ENCODE results near the gene MTSS2.
A peak's percentile ranks its signal among the peaks of the same experiment; 100 is the strongest.

MTSS2 gene

DNA sequence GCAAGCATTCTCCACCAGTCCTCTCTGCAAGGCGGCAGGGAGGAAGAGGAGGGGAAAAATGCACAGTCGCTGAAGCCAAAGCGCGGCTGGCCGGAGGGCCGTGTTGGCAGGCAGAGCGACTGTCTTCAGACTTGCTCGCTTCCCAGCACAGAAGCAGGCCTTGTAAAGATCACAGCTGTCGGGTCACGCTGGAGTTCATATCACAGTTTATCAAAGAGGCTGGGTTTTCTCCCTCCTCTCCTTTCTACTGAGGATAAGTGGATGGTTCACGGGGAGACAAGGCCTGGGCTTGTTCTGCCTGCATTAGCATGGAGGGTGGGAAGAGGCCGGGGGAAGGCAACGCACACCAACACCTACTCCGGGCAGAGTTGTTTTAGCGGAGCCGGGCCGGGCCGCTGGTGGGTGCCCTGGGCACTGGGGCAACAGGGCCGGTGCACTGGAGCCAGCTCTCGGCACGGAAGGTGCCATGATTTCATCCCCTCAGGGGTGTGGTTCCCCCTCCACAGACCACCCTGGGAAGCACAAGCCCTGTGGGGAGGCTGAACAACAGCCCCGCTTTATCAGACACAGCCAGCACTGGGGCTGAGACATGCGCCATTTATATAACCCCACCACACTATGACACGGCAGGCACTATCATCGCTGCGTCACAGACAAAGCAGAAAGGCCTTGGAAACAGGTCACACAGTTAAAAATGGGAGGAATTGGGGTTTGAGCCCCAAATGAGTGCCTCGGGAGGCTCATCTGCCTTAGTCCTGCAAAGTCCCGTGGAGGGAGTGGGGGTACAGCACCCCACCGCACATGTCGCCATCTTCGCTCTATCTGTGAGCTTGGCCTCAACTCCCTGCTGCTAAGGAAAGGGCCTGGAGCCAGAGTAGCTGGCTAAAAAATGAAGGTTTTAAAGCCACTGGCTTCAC, 40.3 kb upstream of the MTSS2 start:
- Histone ChIP-seq H2AFZ (ENCODE audit: low read length) (no peak overlapping the region), H2BK15ac (ENCODE audit: low read length) (no peak overlapping the region), H3K4me2 (ENCODE audit: insufficient read depth, low read length, poor library complexity, severe bottlenecking) (no peak overlapping the region), H3K4ac (ENCODE audit: low read length) (no peak overlapping the region), H3K4me3 (ENCODE audit: low read length in 2 of 2) (no peak overlapping the region), H3K18ac (ENCODE audit: low read length) (peak overlapping the region; percentile 63), H3K79me1 (ENCODE audit: low read depth, low read length) (no peaks in the 10 kb centered on the region), H2BK12ac (ENCODE audit: low read length) (no peak overlapping the region), H3K27me3 (ENCODE audit: control insufficient read depth in 3 of 3, insufficient read depth in 3 of 3, low read depth in 1 of 3, low read length in 3 of 3) (no peaks in the 10 kb centered on the region), H3K9me3 (replicated peaks in 1 of 2; ENCODE audit: control insufficient read depth in 2 of 2, insufficient read depth in 1 of 2, low read depth in 1 of 2, low read length in 2 of 2) (no peaks in the 10 kb centered on the region), H3K27ac (replicated peaks; ENCODE audit: low read length) (no peak overlapping the region), H2BK5ac (ENCODE audit: low read length) (no peak overlapping the region), H3K23ac (ENCODE audit: low read depth, low read length, poor library complexity) (no peak overlapping the region), H4K8ac (ENCODE audit: low read depth, low read length) (no peak overlapping the region), H3K9ac (ENCODE audit: low read depth, low read length, poor library complexity) (no peak overlapping the region), H3K14ac (ENCODE audit: low read length) (no peak overlapping the region), H4K91ac (ENCODE audit: low read depth, low read length, poor library complexity) (no peak overlapping the region), H3K36me3 (replicated peaks in 1 of 2; ENCODE audit: control insufficient read depth in 2 of 2, insufficient read depth in 2 of 2, low read length in 2 of 2) (peaks cover 7 to 35% of the 10 kb centered on the region in 2 donors), H2AK5ac (ENCODE audit: low read depth, low read length) (no peak overlapping the region), H3K4me1 (ENCODE audit: control insufficient read depth in 2 of 2, insufficient read depth in 1 of 2, low read depth in 1 of 2, low read length in 2 of 2) (peaks cover 16 to 18% of the 10 kb centered on the region in 2 donors), H2BK120ac (ENCODE audit: low read depth, low read length) (no peak overlapping the region)
- no peak for DNase-seq (ENCODE audit: low spot score)
- WGBS, 2 donors (ENCODE audit: extremely low coverage in 2 of 2, insufficient read length in 2 of 2, insufficient replicate concordance in 1 of 2) = no CpG with 5 or more reads among the region's 31 CpGs

DNA sequence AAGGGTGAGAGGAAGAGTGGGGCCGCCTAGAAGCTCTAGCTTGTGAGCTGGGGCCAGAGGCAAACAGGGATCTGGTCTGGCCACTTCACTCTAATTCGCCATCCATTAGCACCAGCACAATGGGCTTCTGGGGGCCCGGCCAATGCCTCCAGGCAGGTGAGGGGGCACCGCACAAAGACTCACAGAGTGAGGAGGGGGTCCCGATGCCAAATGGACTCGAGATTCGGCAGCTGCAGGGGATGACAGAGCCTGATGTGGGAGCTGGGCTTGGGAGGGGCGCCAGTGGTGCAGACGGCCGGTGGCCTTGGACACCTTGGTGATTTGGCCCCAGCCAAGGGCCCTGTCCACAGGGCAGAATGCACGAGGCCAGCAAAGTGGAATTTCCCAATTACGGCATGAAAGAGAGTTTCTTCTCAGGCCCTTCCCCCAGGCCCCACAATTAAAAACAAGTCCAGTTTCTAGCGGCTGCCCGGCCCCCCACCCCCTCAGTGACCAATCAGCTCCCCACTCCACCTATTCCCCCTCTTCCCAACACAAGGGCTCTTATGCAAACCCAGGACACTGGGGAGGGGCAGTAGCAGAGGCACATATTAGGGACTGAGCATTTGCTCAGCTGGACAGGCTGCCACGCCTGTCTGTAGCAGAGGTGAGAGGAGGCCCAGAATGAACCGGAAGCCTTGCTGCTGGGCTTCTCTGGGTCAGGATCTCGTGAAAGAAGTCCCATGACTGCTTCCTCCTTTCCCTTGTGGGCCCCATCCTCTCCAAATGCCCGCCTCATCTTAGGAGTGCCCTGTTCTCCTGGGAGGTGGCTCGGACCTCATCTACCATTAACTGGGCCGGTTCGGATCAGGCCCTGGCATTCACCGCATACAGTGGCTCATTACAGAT, 39.4 kb upstream of the MTSS2 start:
- H3K27ac ChIP-seq (replicated peaks; ENCODE audit: low read length) = no peak overlapping the region

DNA sequence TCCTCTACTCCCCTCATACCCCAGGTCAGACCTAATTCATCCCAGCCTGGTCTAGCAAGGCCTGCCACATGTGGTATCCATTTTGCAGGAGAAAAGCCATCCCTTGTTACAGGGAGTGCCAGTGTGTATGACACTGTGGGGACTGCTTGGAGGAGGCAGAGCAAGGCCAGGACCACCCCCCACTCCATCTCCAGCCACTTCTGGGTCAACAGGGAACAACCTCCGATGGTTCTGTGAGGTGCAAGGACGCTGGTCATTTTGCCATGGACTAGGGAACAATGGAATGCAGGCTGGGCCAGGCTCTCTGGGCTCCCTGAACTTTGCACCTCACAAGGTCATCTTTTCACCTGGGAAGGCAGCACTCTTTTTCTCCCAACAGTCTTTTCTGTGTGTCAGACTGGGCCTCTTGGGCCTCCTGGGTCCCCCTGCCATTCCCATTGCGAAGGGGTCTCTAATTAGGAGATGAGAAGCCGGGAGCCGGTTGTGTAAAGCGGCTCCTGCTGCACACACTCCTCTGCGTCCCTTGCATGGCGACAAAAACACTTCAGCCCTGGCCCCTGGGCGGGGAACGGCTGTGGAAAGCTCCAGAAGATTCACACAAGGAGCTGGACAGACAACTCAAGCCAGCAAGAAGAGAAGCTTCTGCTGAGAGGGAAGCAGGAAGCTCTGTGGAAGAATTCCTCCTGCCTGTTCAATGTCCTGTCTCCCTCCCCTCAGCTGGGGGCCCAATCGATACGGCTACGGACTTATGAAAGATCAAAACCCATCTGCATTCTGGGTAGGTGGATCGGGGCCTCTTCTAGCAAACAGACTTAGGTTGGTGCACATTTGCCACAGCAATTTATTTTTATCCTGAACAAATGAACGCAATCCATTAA, 38.5 kb upstream of the MTSS2 start:
- no CpG with 5 or more reads among the region's 15 CpGs for WGBS, 2 donors (ENCODE audit: extremely low coverage in 2 of 2, insufficient read length in 2 of 2, insufficient replicate concordance in 1 of 2)
- Histone ChIP-seq H3K4ac (ENCODE audit: low read length) (no peak overlapping the region), H2AFZ (ENCODE audit: low read length) (no peak overlapping the region), H3K9ac (ENCODE audit: low read depth, low read length, poor library complexity) (no peak overlapping the region), H2BK12ac (ENCODE audit: low read length) (no peak overlapping the region), H3K27ac (replicated peaks; ENCODE audit: low read length) (no peak overlapping the region), H2BK15ac (ENCODE audit: low read length) (peak overlapping the region; percentile 45), H3K4me3 (ENCODE audit: low read length in 2 of 2) (no peak overlapping the region), H3K9me3 (replicated peaks in 1 of 2; ENCODE audit: control insufficient read depth in 2 of 2, insufficient read depth in 1 of 2, low read depth in 1 of 2, low read length in 2 of 2) (peaks cover 5 to 6% of the 10 kb centered on the region in 2 donors), H3K36me3 (replicated peaks in 1 of 2; ENCODE audit: control insufficient read depth in 2 of 2, insufficient read depth in 2 of 2, low read length in 2 of 2) (peaks cover 13 to 44% of the 10 kb centered on the region in 2 donors), H2BK120ac (ENCODE audit: low read depth, low read length) (peak overlapping the region; percentile 6), H2BK5ac (ENCODE audit: low read length) (peak overlapping the region; percentile 54), H3K79me1 (ENCODE audit: low read depth, low read length) (no peaks in the 10 kb centered on the region), H3K23ac (ENCODE audit: low read depth, low read length, poor library complexity) (no peak overlapping the region), H3K4me1 (ENCODE audit: control insufficient read depth in 2 of 2, insufficient read depth in 1 of 2, low read depth in 1 of 2, low read length in 2 of 2) (peaks cover 8 to 10% of the 10 kb centered on the region in 2 donors), H3K27me3 (ENCODE audit: control insufficient read depth in 3 of 3, insufficient read depth in 3 of 3, low read depth in 1 of 3, low read length in 3 of 3) (no peaks in the 10 kb centered on the region), H4K91ac (ENCODE audit: low read depth, low read length, poor library complexity) (no peak overlapping the region), H2AK5ac (ENCODE audit: low read depth, low read length) (peak overlapping the region; percentile 37), H3K18ac (ENCODE audit: low read length) (peak overlapping the region; percentile 46), H4K8ac (ENCODE audit: low read depth, low read length) (no peak overlapping the region), H3K4me2 (ENCODE audit: insufficient read depth, low read length, poor library complexity, severe bottlenecking) (no peak overlapping the region), H3K14ac (ENCODE audit: low read length) (no peak overlapping the region)
- no peak for DNase-seq (ENCODE audit: low spot score)

More for the DNA sequence above, 39.4 kb upstream of the MTSS2 start:
- H3K4me2 ChIP-seq (ENCODE audit: insufficient read depth, low read length, poor library complexity, severe bottlenecking) = no peak overlapping the region
- H3K18ac ChIP-seq (ENCODE audit: low read length) = peak overlapping the region; percentile 84
- WGBS, 2 donors (ENCODE audit: extremely low coverage in 2 of 2, insufficient read length in 2 of 2, insufficient replicate concordance in 1 of 2) = no CpG with 5 or more reads among the region's 22 CpGs
- H4K91ac ChIP-seq (ENCODE audit: low read depth, low read length, poor library complexity) = no peak overlapping the region
- no peak for DNase-seq (ENCODE audit: low spot score)
- no peak overlapping the region for H2AFZ ChIP-seq (ENCODE audit: low read length)
- peaks cover 9 to 35% of the 10 kb centered on the region in 2 donors for H3K36me3 ChIP-seq (replicated peaks in 1 of 2; ENCODE audit: control insufficient read depth in 2 of 2, insufficient read depth in 2 of 2, low read length in 2 of 2)
- H3K4me1 ChIP-seq (ENCODE audit: control insufficient read depth in 2 of 2, insufficient read depth in 1 of 2, low read depth in 1 of 2, low read length in 2 of 2) = peaks cover 14 to 16% of the 10 kb centered on the region in 2 donors
- H3K9me3 ChIP-seq (replicated peaks in 1 of 2; ENCODE audit: control insufficient read depth in 2 of 2, insufficient read depth in 1 of 2, low read depth in 1 of 2, low read length in 2 of 2) = peaks cover 0 to 1% of the 10 kb centered on the region in 2 donors
- no peak overlapping the region for H3K4ac ChIP-seq (ENCODE audit: low read length)
- no peak overlapping the region for H4K8ac ChIP-seq (ENCODE audit: low read depth, low read length)
- peak overlapping the region; percentile 37 for H2AK5ac ChIP-seq (ENCODE audit: low read depth, low read length)
- H3K27me3 ChIP-seq (ENCODE audit: control insufficient read depth in 3 of 3, insufficient read depth in 3 of 3, low read depth in 1 of 3, low read length in 3 of 3) = no peaks in the 10 kb centered on the region
- H2BK15ac ChIP-seq (ENCODE audit: low read length) = peak overlapping the region; percentile 45
- H3K9ac ChIP-seq (ENCODE audit: low read depth, low read length, poor library complexity) = peak overlapping the region; percentile 38
- H2BK120ac ChIP-seq (ENCODE audit: low read depth, low read length) = peak overlapping the region; percentile 6
- H3K4me3 ChIP-seq (ENCODE audit: low read length in 2 of 2) = no peak overlapping the region
- H2BK12ac ChIP-seq (ENCODE audit: low read length) = no peak overlapping the region
- H3K14ac ChIP-seq (ENCODE audit: low read length) = peak overlapping the region; percentile 25
- no peaks in the 10 kb centered on the region for H3K79me1 ChIP-seq (ENCODE audit: low read depth, low read length)
- peak overlapping the region; percentile 54 for H2BK5ac ChIP-seq (ENCODE audit: low read length)
- H3K23ac ChIP-seq (ENCODE audit: low read depth, low read length, poor library complexity) = no peak overlapping the region
